HepG2 (cell line): Measurements from ENCODE around the gene CNNM1. TPM values are rescaled to one million over a fixed set of nuclear protein-coding genes. Genes with fewer than 3 reads are reported as not detected.

Experiments
- ATAC-seq: fragments of 200-7000 bp; cut with Tn5 transposase; 3 replicates; pipeline ENCODE4 v1.9.1; 2020; ENCODE audit warnings: mild to moderate bottlenecking, moderate library complexity
- BruUV-seq: library from RNA; stranded (reverse); fragments of 400-500 nt; replicated peaks from 2 replicates; lab custom pipeline; 2021; lab: Mats Ljungman, UMichigan
- CTCF ChIA-PET: fragments of 300-600 bp; formaldehyde crosslinking; extraction: SDS; loops from one replicate; lab custom pipeline; 2021; ENCODE audit warnings: low total read pairs, inconsistent platforms, low intra/inter-chr PET ratio; lab: Yijun Ruan, JAX
- POLR2A ChIA-PET: fragments of 350-600 bp; sonication (Branson Sonifier 250); formaldehyde crosslinking; loops from one replicate; lab custom pipeline; 2020; ENCODE audit warnings: antibody characterized with exemption, inconsistent platforms; lab: Yijun Ruan, JAX
- DNase-seq: peaks from one replicate; pipeline ENCODE4 v3.0.0-alpha.2; 2015; ENCODE audit warnings: low spot score
- FAIRE-seq: peaks from 3 replicates; lab custom pipeline; 2011; peaks lifted over from hg19 to GRCh38; lab: Jason Lieb, UNC
- H2AFZ ChIP-seq: one replicate; pipeline ENCODE4 v1.6.1; 2011; ENCODE audit warnings: low read length, inconsistent platforms
- H3K27ac ChIP-seq: fragments of 300-600 bp; 3 replicates; pipeline ENCODE4 v1.8.0; 2011; ENCODE audit warnings: mixed run types, mild to moderate bottlenecking, mixed read lengths, low read length, inconsistent platforms; ENCODE audit not compliant: insufficient read depth; ENCODE audit errors: extremely low read length
- H3K27me3 ChIP-seq, 2 experiments: fragments of 200-600 bp in 1 of 2; 2 replicates in 1 of 2; 3 replicates in 1 of 2; pipeline versions ENCODE4 v1.6.0 to v1.8.0; 2011; ENCODE audit warnings: low read length in 2 of 2, mild to moderate bottlenecking in 2 of 2, moderate library complexity in 2 of 2, inconsistent platforms in 1 of 2; ENCODE audit not compliant: insufficient read depth in 2 of 2, control insufficient read depth in 1 of 2
- H3K36me3 ChIP-seq, 2 experiments: fragments of 200-600 bp in 1 of 2; replicated peaks in 1 of 2; 2 replicates in 1 of 2; 3 replicates in 1 of 2; pipeline versions ENCODE4 v1.5.1 to v1.8.0; 2011; ENCODE audit warnings: low read length in 2 of 2, inconsistent platforms in 1 of 2; ENCODE audit not compliant: insufficient read depth in 2 of 2, control insufficient read depth in 1 of 2
- H3K4me1 ChIP-seq: 2 replicates; pipeline ENCODE4 v1.5.1; 2012; ENCODE audit warnings: low read length, inconsistent platforms; ENCODE audit not compliant: insufficient read depth
- H3K4me2 ChIP-seq: 2 replicates; pipeline ENCODE4 v1.6.0; 2011; ENCODE audit warnings: low read depth, low read length, inconsistent platforms
- H3K4me3 ChIP-seq, 3 experiments: fragments of 200-600 bp in 1 of 3; sonication (generic), shearing (Covaris generic) in 1 of 3; replicated peaks in 1 of 3; 2 replicates each; pipeline ENCODE4 v1.5.1; 2011 to 2016; ENCODE audit warnings: low read length in 3 of 3, inconsistent platforms in 2 of 3, low read depth in 2 of 3, mild to moderate bottlenecking in 2 of 3, control low read depth in 1 of 3, mixed read lengths in 1 of 3; ENCODE audit not compliant: insufficient read depth in 1 of 3
- H3K79me2 ChIP-seq: one replicate; pipeline ENCODE4 v1.6.1; 2011; ENCODE audit warnings: low read length, inconsistent platforms; ENCODE audit not compliant: insufficient read depth
- H3K9ac ChIP-seq: 2 replicates; pipeline ENCODE4 v1.6.0; 2011; ENCODE audit warnings: mild to moderate bottlenecking, low read depth, low read length, inconsistent platforms; ENCODE audit not compliant: insufficient read depth
- H3K9me3 ChIP-seq: 2 replicates; pipeline ENCODE4 v1.5.1; 2012; ENCODE audit warnings: mild to moderate bottlenecking, low read length
- H4K20me1 ChIP-seq: 2 replicates; pipeline ENCODE4 v1.6.0; 2011; ENCODE audit warnings: inconsistent platforms, mild to moderate bottlenecking, low read length, moderate library complexity; ENCODE audit not compliant: insufficient read depth
- ARID4A ChIP-seq: sonication (generic); formaldehyde crosslinking; IDR thresholded peaks from 2 replicates; pipeline ENCODE4 v1.5.0; 2020; ENCODE audit warnings: mild to moderate bottlenecking, missing genetic modification reagents, borderline replicate concordance
- ATF3 ChIP-seq: sonication (generic); formaldehyde crosslinking; IDR thresholded peaks from 2 replicates; pipeline ENCODE4 v1.4.0; 2020; ENCODE audit warnings: missing genetic modification reagents
- E2F5 ChIP-seq: sonication (generic); formaldehyde crosslinking; conservative IDR thresholded peaks from 2 replicates; pipeline ENCODE4 v1.4.0; 2020; ENCODE audit warnings: missing genetic modification reagents
- ELF3 ChIP-seq: IDR thresholded peaks from 2 replicates; pipeline ENCODE4 v1.6.1; 2016; ENCODE audit warnings: missing genetic modification reagents, missing compliant biosample characterization
- HNF1B ChIP-seq: sonication (generic); formaldehyde crosslinking; IDR thresholded peaks from 2 replicates; pipeline ENCODE4 v1.5.1; 2020; ENCODE audit warnings: mild to moderate bottlenecking, moderate library complexity, missing genetic modification reagents
- HOXA9 ChIP-seq: sonication (generic); formaldehyde crosslinking; IDR thresholded peaks from 2 replicates; pipeline ENCODE4 v1.8.1; 2022; ENCODE audit warnings: missing genetic modification reagents, mild to moderate bottlenecking, moderate library complexity, borderline replicate concordance
- SP5 ChIP-seq: IDR thresholded peaks from 2 replicates; pipeline ENCODE4 v1.6.1; 2016; ENCODE audit warnings: low read depth, borderline replicate concordance
- TCF7 ChIP-seq: sonication (generic); IDR thresholded peaks from 2 replicates; pipeline ENCODE4 v1.6.1; 2016; ENCODE audit warnings: antibody characterized with exemption, low read depth
- ZNF143 ChIP-seq: sonication (generic); formaldehyde crosslinking; IDR thresholded peaks from 2 replicates; pipeline ENCODE4 v1.4.0; 2020; ENCODE audit warnings: missing genetic modification reagents
- ZNF382 ChIP-seq: sonication (generic); formaldehyde crosslinking; IDR thresholded peaks from 2 replicates; pipeline ENCODE4 v1.5.0; 2020; ENCODE audit warnings: missing genetic modification reagents, mild to moderate bottlenecking, borderline replicate concordance
- ZNF557 ChIP-seq: sonication (generic); formaldehyde crosslinking; IDR thresholded peaks from 2 replicates; pipeline ENCODE4 v1.4.0; 2020; ENCODE audit warnings: missing genetic modification reagents
- ZNF749 ChIP-seq: sonication (generic); formaldehyde crosslinking; IDR thresholded peaks from 2 replicates; pipeline ENCODE4 v1.8.0; 2022; ENCODE audit warnings: mild to moderate bottlenecking, missing genetic modification reagents, moderate library complexity, borderline replicate concordance
- ZNF800 ChIP-seq: sonication (generic); formaldehyde crosslinking; IDR thresholded peaks from 2 replicates; pipeline ENCODE4 v1.4.0; 2020; ENCODE audit warnings: missing genetic modification reagents
- ZSCAN22 ChIP-seq: sonication (generic); formaldehyde crosslinking; IDR thresholded peaks from 2 replicates; pipeline ENCODE4 v1.4.0; 2020; ENCODE audit warnings: mild to moderate bottlenecking, missing genetic modification reagents
- WGBS: methylation state at CpG from one replicate; pipeline ENCODE4 v1.1.6; 2017; ENCODE audit warnings: low lambda C conversion rate; 5-methylcytosine and 5-hydroxymethylcytosine counted together
- in situ Hi-C: cut with HindIII; loops from 2 replicates; pipeline ENCODE4 v1.10.0; 2017; ENCODE audit warnings: low pct_unique_long_range_greater_than_20kb; ENCODE audit not compliant: extremely low pct_ligation_motif_present
- intact Hi-C: fragments of 100-400 bp; cut with micrococcal nuclease; formaldehyde crosslinking; loops from one replicate; pipeline ENCODE4 v1.10.0; 2022; ENCODE audit not compliant: unreplicated experiment
- polyA plus RNA-seq, 8 experiments: library from polyadenylated mRNA; depleted of rRNA in 3 of 8; stranded (reverse) in 7 of 8; unstranded in 1 of 8; fragments of >200 nt; fragmentation: Illumina TruSeq in 4 of 8; extraction: Trizol in 4 of 8; gene quantifications; 2 replicates each; pipeline versions ENCODE4 v1.2.1 to v1.2.3, GENCODE V29; 2011 to 2016; ENCODE audit warnings: low read depth in 4 of 8, missing spikeins in 1 of 8, mixed read lengths in 1 of 8; ENCODE audit not compliant: insufficient read depth in 1 of 8
- total RNA-seq, 5 experiments: library from RNA; depleted of rRNA; stranded (reverse); fragments of >200 nt; fragmentation: Illumina TruSeq; extraction: Trizol; gene quantifications; 2 replicates each; pipeline ENCODE4 v1.2.3, GENCODE V29; 2016; ENCODE audit warnings: low read depth in 1 of 5

Gene CNNM1
- total and polyA plus RNA-seq, 2 of the 13 experiments (the other 11 are each of a cell fraction or from before 2014, with no cell fraction given), result 4.3 to 9.6 TPM

GRCh38 chr10:99419688-99420087 is 90.5 kb downstream of the CNNM1 start (continued):
- TF ChIP-seq ARID4A, result no peak
- TF ChIP-seq ATF3 (CRISPR knock-in tag), result no peak
- no peak for TF ChIP-seq E2F5 (CRISPR knock-in tag)
- no peak for TF ChIP-seq ZNF382 (CRISPR knock-in tag)
- no peak for TF ChIP-seq SP5 (CRISPR knock-in tag)
- TF ChIP-seq ZNF749, result no peak

GRCh38 chr10:99421233-99421739 is 92.1 kb downstream of the CNNM1 start:
- no peaks in the 10 kb centered on the region for H4K20me1 ChIP-seq
- peaks cover 42% of the 10 kb centered on the region for H3K79me2 ChIP-seq
- intact Hi-C loops (no loop called here), in situ Hi-C loops (no loop called here)
- no TSS peak for BruUV-seq
- ATAC-seq (peak; percentile 96), FAIRE-seq (peak; percentile 72), DNase-seq (peak; percentile 88)
- POLR2A ChIA-PET, result interaction anchor here (0.7 to 4.2 kb wide), 5 partner anchors 9 to 25 kb away, joined by 3 to 43 read pairs (median 3); partner anchors contain the start of gene GOT1
- WGBS, result 8% methylated on average over 3 of the region's 3 CpGs
- H3K4me2 ChIP-seq, result peak overlapping the region; percentile 50
- H3K9me3 ChIP-seq, result no peaks in the 10 kb centered on the region
- no peaks in the 10 kb centered on the region for H3K27me3 ChIP-seq
- peak overlapping the region; percentile 32; the same call in 1 of the 2 replicates for H3K9ac ChIP-seq
- no peak overlapping the region for H2AFZ ChIP-seq
- H3K27ac ChIP-seq, result peak overlapping the region; percentile 68
- peaks cover 17 to 61% of the 10 kb centered on the region in 2 experiments for H3K36me3 ChIP-seq
- H3K4me1 ChIP-seq, result peaks cover 59% of the 10 kb centered on the region
- CTCF ChIA-PET, result no interaction called here
- H3K4me3 ChIP-seq, result 0 out of 6 replicates have a peak overlapping the region, but pooled peaks of 1 of the 3 experiments have one; percentile 18
- TF ChIP-seq ZNF557 (CRISPR knock-in tag) (no peak), ELF3 (CRISPR knock-in tag) (peak; percentile 98), HOXA9 (CRISPR knock-in tag) (no peak), ZNF800 (CRISPR knock-in tag) (peak; percentile 25; the same call in 1 of the 2 replicates), ZSCAN22 (CRISPR knock-in tag) (no peak), HNF1B (0 out of 2 replicates have a peak, but pooled peaks have one; percentile 33), TCF7 (peak; percentile 95), ZNF143 (CRISPR knock-in tag) (no peak)
